GF-D8 (cell line): ENCODE data around the gene RAB3IP.
"Not testable (repeated sequence)": the region's sequence is repeated elsewhere in the genome, so short reads cannot be mapped to it uniquely, and the experiment has no call there.

Source experiments
- DNase-seq: peaks from one replicate; lab custom pipeline; 2025; lab: John Stamatoyannopoulos, UW

The RAB3IP gene

DNA sequence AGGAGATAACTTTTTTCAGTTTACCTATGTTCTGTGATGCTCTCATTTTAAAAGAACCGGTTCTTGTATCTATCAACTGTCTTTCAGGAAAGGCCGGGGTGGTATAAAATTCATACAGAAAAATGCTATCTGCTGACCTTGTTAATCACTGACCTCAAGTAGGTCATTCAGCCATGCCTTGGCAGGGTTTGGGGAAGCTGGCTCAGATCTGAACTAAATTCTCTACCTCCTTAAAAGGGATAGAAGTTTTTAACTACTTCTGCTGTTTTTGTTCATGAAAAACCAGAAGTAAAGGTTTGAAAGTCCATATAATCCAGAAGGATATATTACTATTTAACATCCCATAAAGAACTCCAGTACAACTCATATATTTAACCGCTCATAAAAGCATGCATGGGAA lies 96.4 kb downstream of the RAB3IP start:
- no peak for DNase-seq

DNA sequence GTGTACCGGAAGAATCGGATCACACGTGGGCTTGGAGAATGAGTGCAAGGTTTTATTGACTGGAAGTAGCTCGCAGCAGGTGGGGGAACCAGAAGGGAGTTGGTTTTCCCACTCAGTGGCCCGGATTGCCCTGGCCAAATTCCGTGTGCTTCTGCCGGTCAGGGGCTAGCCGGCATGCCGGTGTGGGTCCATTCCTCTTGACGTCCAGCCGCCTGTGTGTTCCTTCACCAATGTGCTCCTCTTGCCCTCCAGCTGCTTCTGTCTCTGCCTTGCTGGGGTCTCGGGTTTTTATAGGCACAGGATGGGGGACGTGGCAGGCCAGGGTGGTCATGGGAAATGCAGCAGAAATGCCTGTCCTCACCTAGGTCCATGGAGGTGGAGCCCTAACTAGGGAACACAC lies 97.4 kb downstream of the RAB3IP start:
- no peak for DNase-seq

- no peak for DNase-seq
Measured at GRCh38 chr12:69837191-69837590, 98.5 kb downstream of the RAB3IP start.

GRCh38 chr12:69837657-69838415 lies 99.2 kb downstream of the RAB3IP start:
- DNase-seq = no peak

GRCh38 chr12:69840727-69841126 lies 102.1 kb downstream of the RAB3IP start:
- no peak for DNase-seq

GRCh38 chr12:69843608-69844007 lies 104.9 kb downstream of the RAB3IP start:
- no peak for DNase-seq

GRCh38 chr12:69844416-69844815 lies 105.8 kb downstream of the RAB3IP start:
- no peak for DNase-seq

DNA sequence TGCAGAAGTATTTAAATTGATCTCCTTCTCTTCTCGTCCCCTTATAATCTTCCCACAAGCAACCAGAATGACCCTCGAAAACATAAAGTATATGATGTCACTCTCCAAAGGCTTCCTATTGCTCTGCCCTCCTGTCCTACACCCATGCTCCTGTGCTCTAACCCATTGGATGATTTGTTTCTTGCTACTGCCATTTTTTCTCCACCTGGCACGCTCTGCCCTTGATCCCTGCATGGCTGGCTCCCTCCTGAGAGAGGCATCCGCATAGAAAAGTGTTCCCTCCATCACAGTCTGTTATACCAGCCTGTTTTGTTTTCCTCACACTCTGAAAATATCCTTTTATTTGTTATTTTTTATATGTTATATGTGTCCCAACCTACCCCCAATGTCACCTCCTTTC lies 106.2 kb downstream of the RAB3IP start:
- DNase-seq = no peak

- no peak for DNase-seq
Measured at GRCh38 chr12:69846976-69847375, 108.3 kb downstream of the RAB3IP start.

- DNase-seq = no peak
Measured at GRCh38 chr12:69851976-69852375, 113.3 kb downstream of the RAB3IP start.

GRCh38 chr12:69853176-69853961 lies 114.7 kb downstream of the RAB3IP start:
- not testable (repeated sequence) for DNase-seq

DNA sequence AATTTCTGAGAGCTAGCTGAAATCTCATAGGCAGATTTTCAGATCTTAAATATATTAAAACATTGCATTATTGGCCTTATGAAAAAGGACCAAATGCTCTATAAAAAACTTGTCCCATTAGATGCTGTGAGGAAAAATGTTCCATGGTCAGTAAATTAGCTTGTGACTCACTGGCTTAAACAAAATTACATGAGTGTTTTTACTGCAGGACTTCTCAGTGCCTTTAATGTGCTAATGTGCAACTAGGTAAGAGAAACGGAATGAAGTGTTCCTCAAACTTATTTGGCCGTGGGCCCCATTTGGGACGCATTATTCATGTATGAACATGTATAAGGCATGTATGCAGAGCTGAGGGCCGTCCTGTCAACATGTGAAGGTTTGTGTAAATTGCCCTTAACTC lies 128.0 kb downstream of the RAB3IP start:
- DNase-seq = no peak

DNA sequence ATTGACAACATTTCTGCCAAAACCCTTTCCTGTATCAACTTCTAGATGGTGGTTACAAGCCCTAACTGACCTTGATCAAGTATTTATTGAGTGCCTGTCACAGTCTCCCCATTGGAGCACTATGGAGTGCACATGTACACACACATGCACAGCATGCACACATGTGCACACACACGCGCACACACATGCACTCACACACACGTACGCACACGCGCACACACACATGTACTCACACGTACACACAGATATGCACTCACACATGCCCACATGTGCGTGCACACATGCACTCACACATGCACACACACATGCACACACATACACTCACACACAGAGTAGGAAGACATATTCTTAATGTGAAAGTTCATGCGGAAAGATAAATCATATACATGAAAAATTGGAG lies 130.0 kb downstream of the RAB3IP start:
- DNase-seq = no peak

- DNase-seq = no peak
Measured at GRCh38 chr12:69872804-69873203, 134.1 kb downstream of the RAB3IP start.
